Neutrophil (primary cell): Measurements from ENCODE around the gene ANTXR1.

Source experiments
- H3K27ac ChIP-seq: fragments of 200-600 bp; sonication (generic); 2 replicates; pipeline ENCODE4 v1.5.1; 2016; ENCODE audit warnings: mild to moderate bottlenecking, moderate library complexity
- H3K27me3 ChIP-seq: fragments of 200-600 bp; sonication (generic); 2 replicates; pipeline ENCODE4 v1.6.0; 2016; ENCODE audit warnings: mild to moderate bottlenecking
- H3K36me3 ChIP-seq: fragments of 200-600 bp; sonication (generic); 2 replicates; pipeline ENCODE4 v1.5.1; 2017
- H3K4me1 ChIP-seq, 2 experiments: fragments of 200-600 bp in 1 of 2; sonication (generic) in 1 of 2; 1 replicate in 1 of 2; 2 replicates in 1 of 2; pipeline versions ENCODE4 v1.5.1 to v1.6.1; 2013 to 2016; ENCODE audit warnings: low read depth in 1 of 2, low read length in 1 of 2, mild to moderate bottlenecking in 1 of 2, moderate library complexity in 1 of 2; ENCODE audit not compliant: control insufficient read depth in 1 of 2, insufficient read depth in 1 of 2
- H3K4me3 ChIP-seq, 2 experiments: fragments of 200-600 bp in 1 of 2; sonication (generic) in 1 of 2; 1 replicate in 1 of 2; 2 replicates in 1 of 2; pipeline ENCODE4 v1.5.1; 2013 to 2016; ENCODE audit warnings: low read depth in 1 of 2, low read length in 1 of 2, mild to moderate bottlenecking in 1 of 2, moderate library complexity in 1 of 2
- H3K9me3 ChIP-seq: fragments of 200-600 bp; sonication (generic); 2 replicates; pipeline ENCODE4 v1.5.1; 2016
- TF ChIP-seq, protein P1 (sequence below): fragments of 200-600 bp; sonication (generic); IDR thresholded peaks from 2 replicates; pipeline ENCODE4 v1.5.1; 2016; ENCODE audit warnings: antibody characterized with exemption

Gene ANTXR1

DNA sequence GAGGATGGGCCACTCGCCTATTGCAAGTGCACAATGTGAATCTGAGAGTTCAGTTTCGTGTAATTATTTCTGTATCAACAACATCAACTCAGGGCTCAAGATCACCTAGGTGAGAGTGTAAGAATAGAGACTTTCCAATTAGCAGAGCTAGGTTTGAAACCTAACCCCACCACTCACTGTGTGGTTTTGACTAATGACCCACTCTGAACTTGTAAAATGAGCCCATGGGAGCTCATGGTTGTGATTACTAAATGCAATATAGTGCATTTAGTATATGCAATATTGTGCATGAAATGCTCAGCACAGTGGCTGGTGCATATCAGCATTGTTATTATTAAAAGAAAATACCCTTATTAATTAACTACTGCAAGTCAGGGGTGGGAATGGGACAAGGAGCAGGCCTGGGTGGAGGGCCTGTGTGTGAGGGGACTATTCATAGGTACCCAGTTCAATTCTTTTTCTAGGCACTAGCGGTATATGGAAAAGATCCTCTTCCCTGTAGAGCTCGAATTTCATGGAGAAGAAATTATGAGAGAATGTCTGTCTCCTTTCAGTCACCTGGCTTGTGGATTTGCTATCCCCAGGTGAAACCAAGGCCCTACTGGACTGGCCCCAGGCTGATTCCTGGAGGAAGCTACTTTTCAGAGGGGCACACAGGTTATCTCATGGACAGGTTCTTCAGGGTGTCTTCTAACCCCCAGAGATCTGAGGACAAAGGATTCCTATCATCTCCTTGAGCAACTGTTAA is 204.5 kb downstream of the ANTXR1 start:
- no peaks in the 10 kb centered on the region for H3K9me3 ChIP-seq
- H3K27me3 ChIP-seq = no peaks in the 10 kb centered on the region
- no peaks in the 10 kb centered on the region for H3K36me3 ChIP-seq
- no peaks in the 10 kb centered on the region for H3K4me1 ChIP-seq
- TF ChIP-seq, protein P1, sequence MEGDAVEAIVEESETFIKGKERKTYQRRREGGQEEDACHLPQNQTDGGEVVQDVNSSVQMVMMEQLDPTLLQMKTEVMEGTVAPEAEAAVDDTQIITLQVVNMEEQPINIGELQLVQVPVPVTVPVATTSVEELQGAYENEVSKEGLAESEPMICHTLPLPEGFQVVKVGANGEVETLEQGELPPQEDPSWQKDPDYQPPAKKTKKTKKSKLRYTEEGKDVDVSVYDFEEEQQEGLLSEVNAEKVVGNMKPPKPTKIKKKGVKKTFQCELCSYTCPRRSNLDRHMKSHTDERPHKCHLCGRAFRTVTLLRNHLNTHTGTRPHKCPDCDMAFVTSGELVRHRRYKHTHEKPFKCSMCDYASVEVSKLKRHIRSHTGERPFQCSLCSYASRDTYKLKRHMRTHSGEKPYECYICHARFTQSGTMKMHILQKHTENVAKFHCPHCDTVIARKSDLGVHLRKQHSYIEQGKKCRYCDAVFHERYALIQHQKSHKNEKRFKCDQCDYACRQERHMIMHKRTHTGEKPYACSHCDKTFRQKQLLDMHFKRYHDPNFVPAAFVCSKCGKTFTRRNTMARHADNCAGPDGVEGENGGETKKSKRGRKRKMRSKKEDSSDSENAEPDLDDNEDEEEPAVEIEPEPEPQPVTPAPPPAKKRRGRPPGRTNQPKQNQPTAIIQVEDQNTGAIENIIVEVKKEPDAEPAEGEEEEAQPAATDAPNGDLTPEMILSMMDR = no peak
- no peak overlapping the region for H3K4me3 ChIP-seq
- no peak overlapping the region for H3K27ac ChIP-seq

DNA sequence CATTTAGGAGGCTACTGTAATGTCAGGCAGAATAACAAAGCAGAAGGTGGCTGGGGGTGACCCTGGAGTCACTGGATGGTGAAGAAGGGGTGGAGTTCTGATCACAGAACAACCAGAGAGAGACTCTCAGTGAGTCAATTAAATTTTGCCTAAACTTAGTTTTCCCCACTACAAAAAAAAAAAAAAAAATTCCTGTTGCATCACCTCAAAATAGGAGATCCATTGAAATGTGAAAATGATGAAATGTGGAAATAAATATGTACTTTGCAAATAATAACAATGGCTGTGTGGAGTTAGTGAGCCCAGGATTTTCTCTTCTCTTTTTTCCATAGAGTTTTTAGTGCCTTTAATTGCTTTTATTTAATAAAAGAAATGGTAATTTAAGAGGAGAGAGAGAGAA is 208.5 kb downstream of the ANTXR1 start:
- no peaks in the 10 kb centered on the region for H3K27me3 ChIP-seq
- TF ChIP-seq, protein P1 = no peak
- H3K27ac ChIP-seq = no peak overlapping the region
- no peak overlapping the region for H3K4me3 ChIP-seq
- H3K36me3 ChIP-seq = no peaks in the 10 kb centered on the region
- no peaks in the 10 kb centered on the region for H3K4me1 ChIP-seq
- no peaks in the 10 kb centered on the region for H3K9me3 ChIP-seq

DNA sequence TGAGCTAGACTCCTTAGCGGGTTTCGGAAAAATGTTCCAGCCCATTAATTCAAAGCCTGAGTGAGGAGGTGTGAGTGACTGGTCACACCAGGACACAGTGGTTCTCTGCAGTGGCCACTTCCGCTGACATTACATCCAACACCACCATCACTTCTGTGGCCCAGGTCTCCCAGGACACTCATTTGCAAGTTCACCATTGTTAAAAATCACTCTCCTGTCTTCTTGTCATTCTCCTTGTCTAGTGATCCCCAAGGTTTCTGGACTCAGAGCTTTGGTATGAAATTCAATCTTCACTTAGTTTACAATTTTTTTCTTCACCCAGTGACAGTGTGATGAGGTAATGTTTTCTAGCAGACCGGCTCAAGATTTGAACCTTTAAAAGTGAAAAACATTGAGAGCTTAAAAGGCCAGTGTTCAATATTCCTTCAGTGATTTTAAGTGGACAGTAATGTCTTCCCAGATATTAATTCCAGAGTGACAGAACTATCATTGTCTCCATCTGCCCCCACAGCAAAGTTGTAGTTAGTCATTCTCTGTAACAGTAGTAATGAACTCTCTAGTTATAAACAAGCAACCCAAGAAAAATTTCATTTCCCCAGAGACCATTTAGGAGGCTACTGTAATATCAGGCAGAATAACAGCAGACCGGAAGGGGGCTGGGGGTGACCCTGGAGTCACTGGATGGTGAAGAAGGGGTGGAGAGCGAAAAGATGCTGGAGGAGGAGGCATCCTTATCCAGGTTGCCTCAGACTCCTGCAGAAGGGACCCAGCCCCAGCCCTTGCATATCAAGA is 209.2 kb downstream of the ANTXR1 start:
- H3K27me3 ChIP-seq = no peaks in the 10 kb centered on the region
- no peak overlapping the region for H3K27ac ChIP-seq
- H3K4me1 ChIP-seq = no peaks in the 10 kb centered on the region
- H3K36me3 ChIP-seq = no peaks in the 10 kb centered on the region
- H3K9me3 ChIP-seq = no peaks in the 10 kb centered on the region
- TF ChIP-seq, protein P1 = no peak
- H3K4me3 ChIP-seq = no peak overlapping the region

DNA sequence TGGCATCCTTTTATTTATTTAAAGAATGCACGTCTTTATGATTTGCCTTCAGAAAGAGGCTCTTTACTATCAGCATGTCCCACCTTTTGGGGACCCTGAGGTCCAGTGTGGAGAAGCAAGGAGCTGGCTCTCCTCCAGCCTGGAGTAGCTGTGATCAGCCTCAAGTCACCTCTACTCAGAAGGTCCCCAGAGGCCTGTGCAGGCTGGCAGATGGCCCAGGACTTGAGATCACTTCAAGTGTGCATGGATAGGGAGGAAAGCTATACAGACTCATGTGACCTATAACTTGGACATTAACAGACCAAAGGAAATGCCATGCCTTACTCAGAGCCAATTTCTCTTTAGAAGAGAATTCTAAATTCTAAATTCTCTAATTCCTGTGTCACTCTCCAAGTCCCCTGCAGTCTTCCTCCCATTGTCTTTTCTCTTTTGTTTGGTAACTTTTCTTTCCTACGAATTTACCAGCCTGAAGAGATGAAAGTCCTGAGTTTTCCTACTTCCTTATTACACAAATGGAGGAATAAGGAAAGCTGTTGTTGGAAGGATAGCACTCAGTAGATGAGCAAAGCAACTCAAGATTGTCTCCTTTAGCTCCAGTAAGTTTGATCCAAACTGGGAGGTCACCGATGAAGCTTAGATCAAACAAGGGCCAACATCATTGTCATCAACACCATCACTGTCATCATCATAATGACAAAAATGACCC is 210.1 kb downstream of the ANTXR1 start:
- TF ChIP-seq, protein P1 = no peak
- H3K36me3 ChIP-seq = no peaks in the 10 kb centered on the region
- no peak overlapping the region for H3K27ac ChIP-seq

DNA sequence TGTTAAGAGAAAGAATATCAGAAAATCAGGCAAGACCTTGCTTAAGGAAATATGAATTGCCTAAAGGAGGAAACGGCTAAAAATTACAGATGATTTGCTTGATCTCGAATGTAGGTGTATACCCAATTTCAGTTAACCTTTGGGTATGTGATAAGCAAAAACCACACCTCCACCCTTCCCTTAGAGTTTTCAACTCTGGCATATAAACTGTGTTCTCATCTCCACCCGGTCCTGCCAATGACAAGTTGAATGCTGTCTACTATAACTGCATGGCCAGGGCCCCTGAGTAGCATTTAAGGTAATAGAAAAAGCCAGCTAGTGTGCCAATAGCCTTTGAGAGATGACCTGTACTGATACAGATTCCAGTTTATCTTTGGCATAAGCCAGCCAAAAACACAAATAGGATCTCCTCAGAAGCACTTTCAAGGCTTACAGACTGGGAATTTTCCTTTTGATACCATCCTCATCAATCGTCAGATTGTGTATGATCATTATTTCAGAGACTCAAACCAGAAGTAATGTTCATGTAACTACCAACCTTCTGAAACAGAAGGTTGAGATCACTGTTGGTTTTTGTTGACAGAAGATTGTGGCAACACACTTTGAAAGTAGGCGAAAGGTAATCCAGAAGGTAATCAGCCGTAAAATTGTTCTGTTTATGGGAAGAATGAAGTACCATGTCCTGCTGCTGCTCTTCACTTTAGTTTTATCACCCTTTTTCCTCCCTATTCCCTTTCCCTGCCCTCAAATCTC is 211.0 kb downstream of the ANTXR1 start:
- Histone ChIP-seq H3K36me3 (no peaks in the 10 kb centered on the region), H3K4me1 (no peaks in the 10 kb centered on the region), H3K27me3 (no peaks in the 10 kb centered on the region), H3K4me3 (no peak overlapping the region), H3K9me3 (no peaks in the 10 kb centered on the region), H3K27ac (no peak overlapping the region)
- TF ChIP-seq, protein P1 = no peak

More for the DNA sequence above, 210.1 kb downstream of the ANTXR1 start:
- H3K27me3 ChIP-seq = no peaks in the 10 kb centered on the region
- H3K4me3 ChIP-seq = no peak overlapping the region
- H3K4me1 ChIP-seq = no peaks in the 10 kb centered on the region
- H3K9me3 ChIP-seq = no peaks in the 10 kb centered on the region
